K562 (cell line): ENCODE measurements around the gene CHD2. TPM values are rescaled to one million over a fixed set of nuclear protein-coding genes. Genes with fewer than 3 reads are reported as not detected.

Experiments used
- ARNT ChIP-seq, 2 experiments: fragments of 450-650 bp; IDR thresholded peaks; 2 replicates each; pipeline ENCODE4 v1.6.1; 2016; ENCODE audit warnings: mild to moderate bottlenecking in 1 of 2
- ASH1L ChIP-seq: fragments of 450-650 bp; IDR thresholded peaks from 2 replicates; pipeline ENCODE4 v1.6.1; 2018; ENCODE audit warnings: borderline replicate concordance, mild to moderate bottlenecking, low read depth; ENCODE audit not compliant: partially characterized antibody
- CREBBP ChIP-seq: IDR thresholded peaks from one replicate; pipeline ENCODE4 v1.6.1; 2012; ENCODE audit warnings: low read depth, mild to moderate bottlenecking, control low read depth, inconsistent platforms, low read length
- HDAC3 ChIP-seq: fragments of 450-650 bp; IDR thresholded peaks from 2 replicates; pipeline ENCODE4 v1.6.1; 2018; ENCODE audit warnings: borderline replicate concordance, mild to moderate bottlenecking, moderate library complexity; ENCODE audit not compliant: partially characterized antibody
- HOXB6 ChIP-seq: fragments of 250-450 bp; sonication (Bioruptor Pico); IDR thresholded peaks from 2 replicates; pipeline ENCODE4 v1.5.1; 2022; ENCODE audit warnings: mild to moderate bottlenecking, borderline replicate concordance
- KAT8 ChIP-seq: fragments of 450-650 bp; IDR thresholded peaks from 2 replicates; pipeline ENCODE4 v1.6.1; 2016; ENCODE audit warnings: low read depth, mild to moderate bottlenecking
- MAZ ChIP-seq, 2 experiments: fragments of 450-650 bp in 1 of 2; sonication (generic) in 1 of 2; formaldehyde crosslinking; IDR thresholded peaks in 1 of 2; conservative IDR thresholded peaks in 1 of 2; 2 replicates each; pipeline versions ENCODE4 v1.4.0 to v1.5.0; 2020; ENCODE audit warnings: mild to moderate bottlenecking in 1 of 2, missing genetic modification reagents in 1 of 2
- NRF1 ChIP-seq, 2 experiments: fragments of 450-650 bp; IDR thresholded peaks in 1 of 2; conservative IDR thresholded peaks in 1 of 2; 2 replicates each; pipeline ENCODE4 v1.6.1; 2014; ENCODE audit warnings: mild to moderate bottlenecking in 2 of 2
- PHB2 ChIP-seq: fragments of 450-650 bp; IDR thresholded peaks from 2 replicates; pipeline ENCODE4 v1.6.1; 2017; ENCODE audit warnings: low read depth
- RBM14 ChIP-seq: fragments of 200-400 bp; formaldehyde crosslinking; IDR thresholded peaks from 2 replicates; pipeline ENCODE4 v1.6.1; 2018; ENCODE audit warnings: low read depth, mild to moderate bottlenecking, low read length, moderate library complexity, borderline replicate concordance; ENCODE audit not compliant: insufficient read depth
- TAL1 ChIP-seq: fragments of 450-650 bp; IDR thresholded peaks from 2 replicates; pipeline ENCODE4 v1.6.1; 2016; ENCODE audit warnings: mild to moderate bottlenecking
- TCF7 ChIP-seq: sonication (generic); IDR thresholded peaks from 2 replicates; pipeline ENCODE4 v1.6.1; 2016; ENCODE audit warnings: antibody characterized with exemption, borderline replicate concordance
- ZBED1 ChIP-seq: IDR thresholded peaks from 2 replicates; pipeline ENCODE4 v1.6.1; 2014
- polyA plus RNA-seq, 8 experiments: library from polyadenylated mRNA; depleted of rRNA in 4 of 8; stranded (reverse) in 5 of 8; unstranded in 3 of 8; fragments of >200 nt; fragmentation: Nextera tagmentation in 2 of 8; fragmentation: Illumina TruSeq in 1 of 8; extraction: Ambion mirVana in 2 of 8; extraction: Trizol in 1 of 8; gene quantifications; 2 replicates each; pipeline versions ENCODE4 v1.2.1 to v1.2.3, GENCODE V29; 2011 to 2014; ENCODE audit warnings: inconsistent platforms in 1 of 8, missing spikeins in 1 of 8
- total RNA-seq, 7 experiments: library from RNA; depleted of rRNA in 6 of 7; stranded (reverse); fragments of >200 nt in 6 of 7; fragmentation: Illumina TruSeq in 2 of 7; extraction: Trizol in 2 of 7; gene quantifications; 2 replicates each; pipeline versions ENCODE4 v1.2.1 to v1.2.3, GENCODE V29; 2011 to 2021; ENCODE audit warnings: low replicate concordance in 1 of 7
- TF ChIP-seq, protein P1 (sequence below): conservative IDR thresholded peaks from 2 replicates; pipeline ENCODE4 v1.6.1; 2011; ENCODE audit warnings: low read depth, mild to moderate bottlenecking, low read length; ENCODE audit not compliant: control insufficient read depth
- TF ChIP-seq, protein P2 (sequence below): sonication (generic); formaldehyde crosslinking; IDR thresholded peaks from 2 replicates; pipeline ENCODE4 v1.8.1; 2023; ENCODE audit warnings: mild to moderate bottlenecking, missing genetic modification reagents
- TF ChIP-seq, protein P3 (sequence below): fragments of 450-650 bp; IDR thresholded peaks from 2 replicates; pipeline ENCODE4 v1.6.1; 2016; ENCODE audit warnings: borderline replicate concordance
- TF ChIP-seq, protein P4 (sequence below): fragments of 450-650 bp; formaldehyde crosslinking; IDR thresholded peaks from 2 replicates; pipeline ENCODE4 v1.4.0; 2022; ENCODE audit warnings: mild to moderate bottlenecking, moderate library complexity

Gene CHD2
- total and polyA plus RNA-seq, 9 of the 15 experiments (the other 6 are each of a cell fraction or from before 2014, with no cell fraction given): 38.9 to 70.8 (median 56.2) TPM

DNA sequence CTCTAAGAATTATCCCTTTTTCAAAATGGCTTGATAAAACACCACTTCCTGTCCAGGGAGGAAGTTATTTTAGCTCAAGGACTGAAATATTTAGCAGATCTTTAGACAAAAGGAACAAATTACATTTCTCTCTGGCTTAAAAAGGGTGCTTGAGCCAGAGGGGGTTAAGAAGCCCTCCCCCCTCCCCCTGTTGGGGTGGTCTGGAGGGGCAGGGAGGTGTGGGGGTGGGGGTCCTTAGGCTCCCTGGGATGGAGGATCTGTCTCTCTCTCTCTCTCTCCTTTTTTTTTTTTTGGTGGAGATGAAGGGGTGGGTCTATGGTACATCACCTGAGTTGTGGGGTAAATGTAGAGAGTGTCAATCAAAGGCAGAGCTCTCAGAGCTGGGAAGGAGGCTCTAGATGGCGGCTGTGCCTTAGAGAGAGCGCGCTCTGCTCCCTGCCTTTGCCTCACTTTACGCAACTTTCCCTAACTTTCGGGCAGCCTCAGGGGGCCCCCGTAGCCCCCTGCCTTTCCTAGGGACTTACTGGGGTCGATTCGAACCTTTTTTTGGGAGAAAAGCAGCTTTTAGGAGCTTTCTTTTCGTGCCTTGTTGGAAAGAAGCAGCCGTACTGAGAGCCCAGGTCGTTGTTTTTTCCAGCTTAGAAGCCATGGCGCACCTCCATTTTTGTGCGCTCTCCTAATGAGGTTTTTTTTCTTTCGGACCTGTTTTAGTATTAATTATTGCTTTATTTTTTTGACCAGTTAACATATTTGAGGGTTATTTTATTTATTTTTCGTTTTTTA lies at the start of gene CHD2 (continued):
- TF ChIP-seq, protein P1, sequence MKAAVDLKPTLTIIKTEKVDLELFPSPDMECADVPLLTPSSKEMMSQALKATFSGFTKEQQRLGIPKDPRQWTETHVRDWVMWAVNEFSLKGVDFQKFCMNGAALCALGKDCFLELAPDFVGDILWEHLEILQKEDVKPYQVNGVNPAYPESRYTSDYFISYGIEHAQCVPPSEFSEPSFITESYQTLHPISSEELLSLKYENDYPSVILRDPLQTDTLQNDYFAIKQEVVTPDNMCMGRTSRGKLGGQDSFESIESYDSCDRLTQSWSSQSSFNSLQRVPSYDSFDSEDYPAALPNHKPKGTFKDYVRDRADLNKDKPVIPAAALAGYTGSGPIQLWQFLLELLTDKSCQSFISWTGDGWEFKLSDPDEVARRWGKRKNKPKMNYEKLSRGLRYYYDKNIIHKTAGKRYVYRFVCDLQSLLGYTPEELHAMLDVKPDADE: 0 out of 2 replicates have a peak, but pooled peaks have one; percentile 58
- TF ChIP-seq RBM14 (no peak), PHB2 (0 out of 2 replicates have a peak, but pooled peaks have one; percentile 33), KAT8 (no peak), CREBBP (no peak), TAL1 (no peak), HOXB6 (CRISPR knock-in tag) (peak; percentile 65; the same call in 1 of the 2 replicates), NRF1 (conservative IDR thresholded peaks at IDR 0.05 in 1 of 2, IDR thresholded peaks at IDR 0.05 in 1 of 2) (peak in 1 of 2 experiments; percentile 23; a peak in 1 of 4 replicates), MAZ (CRISPR knock-in tag; conservative IDR thresholded peaks at IDR 0.05 in 1 of 2, IDR thresholded peaks at IDR 0.05 in 1 of 2) (peak in 1 of 2 experiments; percentile 50; a peak in 3 of 4 replicates), ZBED1 (0 out of 2 replicates have a peak, but pooled peaks have one; percentile 66), HDAC3 (peak; percentile 44), TCF7 (peak; percentile 37; the same call in 1 of the 2 replicates), ARNT (IDR thresholded peaks at IDR 0.05) (0 out of 4 replicates have a peak, but pooled peaks of 1 of the 2 experiments have one; percentile 16), ASH1L (no peak)
- TF ChIP-seq, protein P2, sequence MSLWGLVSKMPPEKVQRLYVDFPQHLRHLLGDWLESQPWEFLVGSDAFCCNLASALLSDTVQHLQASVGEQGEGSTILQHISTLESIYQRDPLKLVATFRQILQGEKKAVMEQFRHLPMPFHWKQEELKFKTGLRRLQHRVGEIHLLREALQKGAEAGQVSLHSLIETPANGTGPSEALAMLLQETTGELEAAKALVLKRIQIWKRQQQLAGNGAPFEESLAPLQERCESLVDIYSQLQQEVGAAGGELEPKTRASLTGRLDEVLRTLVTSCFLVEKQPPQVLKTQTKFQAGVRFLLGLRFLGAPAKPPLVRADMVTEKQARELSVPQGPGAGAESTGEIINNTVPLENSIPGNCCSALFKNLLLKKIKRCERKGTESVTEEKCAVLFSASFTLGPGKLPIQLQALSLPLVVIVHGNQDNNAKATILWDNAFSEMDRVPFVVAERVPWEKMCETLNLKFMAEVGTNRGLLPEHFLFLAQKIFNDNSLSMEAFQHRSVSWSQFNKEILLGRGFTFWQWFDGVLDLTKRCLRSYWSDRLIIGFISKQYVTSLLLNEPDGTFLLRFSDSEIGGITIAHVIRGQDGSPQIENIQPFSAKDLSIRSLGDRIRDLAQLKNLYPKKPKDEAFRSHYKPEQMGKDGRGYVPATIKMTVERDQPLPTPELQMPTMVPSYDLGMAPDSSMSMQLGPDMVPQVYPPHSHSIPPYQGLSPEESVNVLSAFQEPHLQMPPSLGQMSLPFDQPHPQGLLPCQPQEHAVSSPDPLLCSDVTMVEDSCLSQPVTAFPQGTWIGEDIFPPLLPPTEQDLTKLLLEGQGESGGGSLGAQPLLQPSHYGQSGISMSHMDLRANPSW (CRISPR knock-in tag): no peak
- TF ChIP-seq, protein P3, sequence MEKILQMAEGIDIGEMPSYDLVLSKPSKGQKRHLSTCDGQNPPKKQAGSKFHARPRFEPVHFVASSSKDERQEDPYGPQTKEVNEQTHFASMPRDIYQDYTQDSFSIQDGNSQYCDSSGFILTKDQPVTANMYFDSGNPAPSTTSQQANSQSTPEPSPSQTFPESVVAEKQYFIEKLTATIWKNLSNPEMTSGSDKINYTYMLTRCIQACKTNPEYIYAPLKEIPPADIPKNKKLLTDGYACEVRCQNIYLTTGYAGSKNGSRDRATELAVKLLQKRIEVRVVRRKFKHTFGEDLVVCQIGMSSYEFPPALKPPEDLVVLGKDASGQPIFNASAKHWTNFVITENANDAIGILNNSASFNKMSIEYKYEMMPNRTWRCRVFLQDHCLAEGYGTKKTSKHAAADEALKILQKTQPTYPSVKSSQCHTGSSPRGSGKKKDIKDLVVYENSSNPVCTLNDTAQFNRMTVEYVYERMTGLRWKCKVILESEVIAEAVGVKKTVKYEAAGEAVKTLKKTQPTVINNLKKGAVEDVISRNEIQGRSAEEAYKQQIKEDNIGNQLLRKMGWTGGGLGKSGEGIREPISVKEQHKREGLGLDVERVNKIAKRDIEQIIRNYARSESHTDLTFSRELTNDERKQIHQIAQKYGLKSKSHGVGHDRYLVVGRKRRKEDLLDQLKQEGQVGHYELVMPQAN: peak; percentile 31; the same call in 1 of the 2 replicates
- TF ChIP-seq, protein P4, sequence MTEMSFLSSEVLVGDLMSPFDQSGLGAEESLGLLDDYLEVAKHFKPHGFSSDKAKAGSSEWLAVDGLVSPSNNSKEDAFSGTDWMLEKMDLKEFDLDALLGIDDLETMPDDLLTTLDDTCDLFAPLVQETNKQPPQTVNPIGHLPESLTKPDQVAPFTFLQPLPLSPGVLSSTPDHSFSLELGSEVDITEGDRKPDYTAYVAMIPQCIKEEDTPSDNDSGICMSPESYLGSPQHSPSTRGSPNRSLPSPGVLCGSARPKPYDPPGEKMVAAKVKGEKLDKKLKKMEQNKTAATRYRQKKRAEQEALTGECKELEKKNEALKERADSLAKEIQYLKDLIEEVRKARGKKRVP (CRISPR knock-in tag): peak; percentile 33; the same call in 1 of the 2 replicates
